Activated CD4-positive, alpha-beta memory T cell treated with anti-CD3 and anti-CD28 coated beads for 36 hours (primary cell): ENCODE measurements around the gene C1orf50. TPM values are rescaled to one million over a fixed set of nuclear protein-coding genes. Genes with fewer than 3 reads are reported as not detected.
A peak's percentile ranks its signal among the peaks of the same experiment; 100 is the strongest.
"Not testable (repeated sequence)": the region's sequence is repeated elsewhere in the genome, so short reads cannot be mapped to it uniquely, and the experiment has no call there.

Experiments used
- CTCF ChIA-PET: fragments of 350-600 bp; sonication (Branson Sonifier 250); formaldehyde crosslinking; loops from one replicate; lab custom pipeline; 2021; ENCODE audit warnings: antibody characterized with exemption, inconsistent platforms; lab: Charles Lee
- POLR2A ChIA-PET: fragments of 350-600 bp; sonication (Branson Sonifier 250); formaldehyde crosslinking; loops from one replicate; lab custom pipeline; 2021; ENCODE audit warnings: antibody characterized with exemption; lab: Charles Lee
- DNase-seq: peaks from one replicate; pipeline ENCODE4 v3.0.0-alpha.2; 2020
- H3K27ac Mint-ChIP-seq: one replicate; pipeline ENCODE4 v1.8.0; 2021; ENCODE audit warnings: mixed read lengths
- H3K27me3 Mint-ChIP-seq: one replicate; pipeline ENCODE4 v1.8.0; 2021; ENCODE audit warnings: mixed read lengths
- H3K36me3 Mint-ChIP-seq: one replicate; pipeline ENCODE4 v1.8.0; 2021; ENCODE audit warnings: mixed read lengths
- H3K4me1 Mint-ChIP-seq: one replicate; pipeline ENCODE4 v1.8.0; 2021; ENCODE audit warnings: low read depth, mixed read lengths
- H3K4me3 Mint-ChIP-seq: one replicate; pipeline ENCODE4 v1.8.0; 2021; ENCODE audit warnings: mild to moderate bottlenecking, mixed read lengths
- H3K9me3 Mint-ChIP-seq: one replicate; pipeline ENCODE4 v1.8.0; 2021; ENCODE audit warnings: mixed read lengths
- intact Hi-C: fragments of 100-400 bp; cut with micrococcal nuclease; formaldehyde crosslinking; loops from one replicate; pipeline ENCODE4 v1.15.1; 2023
- total RNA-seq, 2 experiments: library from RNA; stranded (reverse); gene quantifications; one replicate each; pipeline ENCODE4 v1.2.3, GENCODE V29; 2021

C1orf50 gene
- 1 to 10 TPM; 5.6 to 7.6 TPM for total RNA-seq

DNA sequence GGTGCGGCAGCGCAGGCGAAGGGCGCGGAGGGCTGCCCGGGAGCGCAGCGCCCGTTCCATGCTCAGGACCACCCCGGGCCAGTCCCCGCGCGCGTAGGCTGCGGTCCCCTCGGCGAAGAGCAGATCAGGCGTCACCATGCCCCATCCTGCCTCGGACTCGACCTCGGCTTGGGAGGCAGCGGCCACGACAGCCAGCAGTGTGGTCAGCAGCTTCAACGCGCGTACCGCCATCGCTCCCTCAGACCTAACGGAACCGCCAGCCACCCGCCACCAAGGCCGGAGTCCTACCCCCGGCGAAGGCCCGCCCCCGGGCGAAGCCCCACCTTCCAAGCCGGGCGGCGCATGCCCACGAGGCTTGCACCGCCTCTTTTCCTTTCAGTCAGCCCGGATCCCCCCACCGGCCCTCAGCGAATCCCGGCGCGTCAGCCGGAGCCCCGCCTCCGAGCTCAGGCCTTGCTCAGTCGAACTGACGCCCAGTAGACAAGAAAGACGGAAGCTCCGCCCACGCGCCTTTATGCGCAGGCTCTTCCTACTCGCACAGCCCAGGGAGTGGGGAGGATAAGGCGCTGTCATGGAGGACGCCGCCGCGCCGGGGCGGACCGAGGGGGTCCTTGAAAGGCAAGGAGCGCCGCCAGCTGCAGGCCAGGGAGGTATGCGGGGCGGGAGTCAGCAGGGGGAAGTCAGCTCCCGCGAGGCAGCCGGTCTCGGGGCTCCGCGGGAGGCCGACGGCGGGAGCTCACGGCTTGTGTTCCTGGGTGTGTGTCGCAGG lies at the start of gene C1orf50, which contains the start of gene P3H1:
TSS of gene C1orf50 (plus strand) at position 509 of the 769 bp plus-strand sequence. CDS start at position 572, 63 bp downstream.
TSS of gene P3H1 (minus strand) at position 288 of the 769 bp plus-strand sequence. CDS start at position 231, 57 bp downstream.
- Mint-ChIP-seq H3K36me3 (peaks cover 8% of the 10 kb centered on the region), H3K27me3 (no peaks in the 10 kb centered on the region), H3K27ac (peak within 1 kb of the TSS; percentile 78), H3K9me3 (no peaks in the 10 kb centered on the region), H3K4me3 (no peak within 1 kb of the TSS), H3K4me1 (peaks cover 31% of the 10 kb centered on the region)
- ChIA-PET CTCF (interaction anchor here (0.6 to 3.8 kb wide), 15 partner anchors 10 to 849 kb away, joined by 3 to 29 read pairs (median 5); partner anchors contain the start of genes CFAP57, EBNA1BP2, ERMAP and HIVEP3), POLR2A (interaction anchor here (0.8 to 3.2 kb wide), 25 partner anchors 9 to 601 kb away, joined by 3 to 32 read pairs (median 4); partner anchors contain the start of genes CCDC30, CFAP57, EBNA1BP2 and ELOVL1)
- DNase-seq: peak; percentile 100
- intact Hi-C loops: loop anchor here (1.0 to 5.0 kb wide), 8 partner anchors 50 to 406 kb away; partner anchors contain the start of genes CFAP57, EBNA1BP2, ERMAP and PPCS

DNA sequence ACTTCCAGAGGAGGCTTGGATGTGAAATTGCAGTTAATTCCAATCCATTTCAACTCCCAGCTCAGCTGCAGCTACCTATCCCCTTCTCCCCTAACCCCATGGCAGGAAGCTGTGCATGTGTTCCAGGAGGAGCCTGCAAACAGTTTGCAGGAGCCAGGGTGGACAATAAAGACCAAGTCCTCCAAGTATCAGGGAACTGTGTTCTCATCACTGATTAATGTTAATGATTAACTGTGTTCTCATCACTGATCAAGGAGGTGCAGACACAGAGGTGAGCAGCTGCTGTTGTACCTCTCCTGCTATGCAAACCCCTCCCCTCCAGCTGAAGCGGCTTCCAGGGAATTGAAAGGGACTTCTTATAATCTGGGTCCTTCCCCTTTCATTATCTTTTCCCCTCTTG lies 46.2 kb upstream of the C1orf50 start:
- peaks cover 21% of the 10 kb centered on the region for H3K36me3 Mint-ChIP-seq
- intact Hi-C loops: no loop called here
- POLR2A ChIA-PET: no interaction called here
- H3K27me3 Mint-ChIP-seq: no peaks in the 10 kb centered on the region
- H3K9me3 Mint-ChIP-seq: no peaks in the 10 kb centered on the region
- H3K27ac Mint-ChIP-seq: no peak overlapping the region
- CTCF ChIA-PET: no interaction called here
- DNase-seq: no peak
- H3K4me1 Mint-ChIP-seq: no peaks in the 10 kb centered on the region
- H3K4me3 Mint-ChIP-seq: no peak overlapping the region

DNA sequence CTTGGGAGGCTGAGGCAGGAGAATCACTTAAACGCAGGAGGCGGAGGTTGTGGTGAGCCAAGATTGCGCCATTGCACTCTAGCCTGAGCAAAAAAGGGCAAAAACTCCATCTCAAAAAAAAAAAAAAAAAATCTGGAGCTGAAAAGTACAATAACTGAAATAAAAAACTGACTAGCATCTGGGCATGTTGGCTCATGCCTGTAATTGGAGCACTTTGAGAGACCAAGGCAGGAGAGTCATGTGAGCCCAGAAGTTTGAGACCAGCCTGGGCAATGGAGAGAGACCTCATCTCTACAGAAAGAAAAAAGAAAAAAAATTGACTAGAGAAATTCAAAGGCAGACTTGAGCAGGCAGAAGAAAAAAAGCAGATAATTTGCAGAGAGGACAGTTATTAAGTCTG lies 45.1 kb upstream of the C1orf50 start:
- Mint-ChIP-seq H3K27me3 (no peaks in the 10 kb centered on the region), H3K36me3 (peaks cover 14% of the 10 kb centered on the region), H3K27ac (no peak overlapping the region), H3K9me3 (no peaks in the 10 kb centered on the region), H3K4me1 (no peaks in the 10 kb centered on the region), H3K4me3 (no peak overlapping the region)
- intact Hi-C loops: no loop called here
- ChIA-PET CTCF (no interaction called here), POLR2A (interaction anchor here (0.6 kb wide), 1 partner anchor 197 kb away, joined by 3 read pairs; no protein-coding TSS in a partner anchor)
- DNase-seq: no peak

DNA sequence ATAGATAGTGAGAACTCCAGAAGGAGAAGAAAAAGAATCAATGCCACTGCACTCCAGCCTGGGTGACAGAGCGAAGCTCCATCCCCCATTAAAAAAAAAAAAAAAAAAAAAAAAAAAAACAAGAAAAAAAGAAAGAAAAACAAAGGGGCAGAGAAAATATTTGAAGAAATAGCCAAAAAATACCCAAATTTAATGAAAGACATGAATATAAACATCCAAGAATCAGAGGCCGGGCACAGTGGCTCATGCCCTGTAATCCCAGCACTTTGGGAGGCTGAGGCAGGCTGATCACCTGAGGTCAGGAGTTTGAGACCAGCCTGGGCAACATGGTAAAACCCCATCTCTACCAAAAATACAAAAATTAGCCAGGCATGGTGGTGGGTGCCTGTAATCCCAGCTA lies 44.6 kb upstream of the C1orf50 start:
- H3K27ac Mint-ChIP-seq, H3K36me3 Mint-ChIP-seq, H3K4me1 Mint-ChIP-seq, H3K27me3 Mint-ChIP-seq, H3K9me3 Mint-ChIP-seq, intact Hi-C loops, H3K4me3 Mint-ChIP-seq, CTCF ChIA-PET, DNase-seq: not testable (repeated sequence)
- POLR2A ChIA-PET: interaction anchor here (0.6 kb wide), 1 partner anchor 198 kb away, joined by 3 read pairs; no protein-coding TSS in a partner anchor

DNA sequence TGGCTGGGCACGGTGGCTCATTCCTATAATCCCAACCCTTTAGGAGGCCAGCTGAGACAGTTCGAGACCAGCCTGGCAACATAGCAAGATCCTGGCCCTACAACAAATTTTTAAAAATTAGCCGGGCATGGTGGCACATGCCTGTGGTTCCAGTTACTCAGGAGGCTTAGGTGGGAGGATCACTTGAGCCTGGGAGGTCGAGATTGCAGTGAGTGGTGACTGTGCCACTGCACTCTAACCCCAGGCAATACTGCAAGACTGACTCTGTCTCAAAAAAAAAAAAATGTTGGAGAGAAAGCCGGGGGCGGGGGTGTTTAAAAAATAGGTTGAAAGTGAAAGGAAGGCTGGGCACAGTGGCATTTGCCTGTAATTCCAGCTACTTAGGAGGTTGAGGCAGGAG lies 43.5 kb upstream of the C1orf50 start:
- no peaks in the 10 kb centered on the region for H3K27me3 Mint-ChIP-seq
- POLR2A ChIA-PET: no interaction called here
- CTCF ChIA-PET: interaction anchor here (0.8 kb wide), 1 partner anchor 1353 kb away, joined by 3 read pairs; no protein-coding TSS in a partner anchor
- no peaks in the 10 kb centered on the region for H3K9me3 Mint-ChIP-seq
- peaks cover 2% of the 10 kb centered on the region for H3K36me3 Mint-ChIP-seq
- no peak overlapping the region for H3K4me3 Mint-ChIP-seq
- H3K4me1 Mint-ChIP-seq: no peaks in the 10 kb centered on the region
- no peak for DNase-seq
- H3K27ac Mint-ChIP-seq: no peak overlapping the region
- intact Hi-C loops: no loop called here

DNA sequence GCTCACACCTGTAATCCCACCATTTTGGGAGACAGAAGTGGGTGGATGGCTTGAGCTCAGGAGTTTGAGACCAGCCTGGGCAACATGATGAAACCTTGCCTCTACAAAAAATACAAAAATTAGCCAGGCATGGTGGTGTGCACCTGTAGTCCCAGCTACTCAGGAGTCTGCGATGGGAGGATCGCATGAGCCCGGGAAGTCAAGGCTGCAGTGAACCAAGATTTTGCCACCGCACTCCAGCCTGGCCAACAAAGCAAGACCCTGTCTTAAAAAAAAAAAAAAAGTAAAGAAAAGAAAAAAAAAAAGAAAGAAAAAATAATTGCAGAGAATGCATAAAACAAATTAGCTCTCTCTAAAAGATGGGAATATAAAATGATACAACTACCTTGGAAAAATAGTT lies 41.2 kb upstream of the C1orf50 start:
- POLR2A ChIA-PET, H3K36me3 Mint-ChIP-seq, intact Hi-C loops, H3K4me3 Mint-ChIP-seq, H3K27me3 Mint-ChIP-seq, DNase-seq, H3K9me3 Mint-ChIP-seq, H3K27ac Mint-ChIP-seq, CTCF ChIA-PET, H3K4me1 Mint-ChIP-seq: not testable (repeated sequence)

DNA sequence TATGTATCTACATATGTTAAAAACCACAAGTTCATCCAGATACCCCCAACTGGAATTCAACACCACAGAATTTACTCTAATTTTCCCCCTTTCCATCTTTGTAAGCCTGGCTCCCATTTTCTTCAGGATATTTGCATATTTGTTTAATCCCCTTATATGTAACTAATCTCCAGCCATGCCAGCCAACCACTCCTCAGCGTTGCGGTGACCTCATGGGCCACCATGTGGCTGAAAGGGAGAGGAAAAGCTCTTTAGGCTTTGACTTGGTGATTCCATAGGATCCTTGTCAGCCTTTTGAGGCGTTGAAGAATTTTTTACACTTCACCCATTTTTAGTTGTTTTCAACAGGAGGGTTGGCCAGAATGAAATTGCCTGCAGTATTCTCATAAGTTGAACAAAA lies 37.0 kb upstream of the C1orf50 start:
- no peak for DNase-seq
- Mint-ChIP-seq H3K4me3 (no peak overlapping the region), H3K27ac (no peak overlapping the region), H3K27me3 (no peaks in the 10 kb centered on the region), H3K4me1 (peaks cover 2% of the 10 kb centered on the region), H3K36me3 (no peaks in the 10 kb centered on the region), H3K9me3 (no peaks in the 10 kb centered on the region)
- intact Hi-C loops: loop anchor here (10.0 kb wide), 2 partner anchors 385 to 585 kb away; no protein-coding TSS in a partner anchor
- POLR2A ChIA-PET: no interaction called here
- CTCF ChIA-PET: interaction anchor here (1.2 to 1.6 kb wide), 2 partner anchors 150 to 425 kb away, joined by 4 to 9 read pairs; no protein-coding TSS in a partner anchor

DNA sequence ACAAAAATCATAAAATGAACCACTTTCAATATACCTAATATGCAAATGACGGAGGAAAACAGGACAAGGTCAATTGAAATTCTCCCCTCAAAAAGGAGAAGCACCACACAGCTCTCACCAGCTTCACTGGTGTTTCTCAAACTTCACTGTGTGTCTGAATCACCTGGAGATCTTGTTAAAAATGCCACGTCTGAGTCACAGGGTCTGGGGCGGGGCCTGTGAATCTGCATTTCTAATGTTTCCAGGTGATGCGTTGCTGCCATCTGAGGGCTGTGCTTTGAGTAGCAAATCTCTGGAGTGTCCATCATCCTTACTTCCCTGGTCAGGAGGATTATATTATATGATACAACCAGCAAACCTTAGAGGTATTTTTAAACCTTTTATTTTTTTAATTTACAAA lies 36.1 kb upstream of the C1orf50 start:
- peak; percentile 81 for DNase-seq
- H3K4me3 Mint-ChIP-seq: no peak overlapping the region
- H3K9me3 Mint-ChIP-seq: no peaks in the 10 kb centered on the region
- POLR2A ChIA-PET: no interaction called here
- CTCF ChIA-PET: interaction anchor here (1.2 to 1.6 kb wide), 3 partner anchors 35 to 426 kb away, joined by 3 to 9 read pairs (median 4); no protein-coding TSS in a partner anchor
- H3K36me3 Mint-ChIP-seq: no peaks in the 10 kb centered on the region
- H3K27me3 Mint-ChIP-seq: no peaks in the 10 kb centered on the region
- intact Hi-C loops: loop anchor here (1.0 to 10.0 kb wide), 3 partner anchors 153 to 586 kb away; no protein-coding TSS in a partner anchor
- peaks cover 2% of the 10 kb centered on the region for H3K4me1 Mint-ChIP-seq
- no peak overlapping the region for H3K27ac Mint-ChIP-seq

DNA sequence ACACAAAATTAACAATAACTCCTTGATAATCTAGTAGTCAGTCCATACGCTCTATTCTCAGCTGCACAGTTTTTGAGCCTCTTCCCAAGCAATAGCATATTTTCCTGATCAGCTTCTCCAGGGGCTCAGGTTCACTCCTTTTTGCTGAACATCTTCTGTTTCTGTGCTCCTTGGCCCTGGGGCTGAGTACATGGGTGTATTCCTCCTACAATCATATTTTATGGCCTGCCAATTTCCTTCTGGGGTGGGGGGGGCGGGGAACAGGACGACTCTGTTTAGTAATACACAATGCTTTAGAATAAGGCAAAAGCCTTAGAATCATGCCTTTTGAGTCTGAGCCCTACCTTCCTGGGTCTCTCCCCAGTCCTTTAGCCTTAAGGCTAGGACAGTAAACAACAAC lies 35.5 kb upstream of the C1orf50 start:
- Mint-ChIP-seq H3K36me3 (no peaks in the 10 kb centered on the region), H3K27me3 (no peaks in the 10 kb centered on the region), H3K4me3 (no peak overlapping the region), H3K4me1 (peaks cover 2% of the 10 kb centered on the region), H3K27ac (no peak overlapping the region), H3K9me3 (no peaks in the 10 kb centered on the region)
- no peak for DNase-seq
- CTCF ChIA-PET: interaction anchor here (0.6 to 1.5 kb wide), 3 partner anchors 35 to 1040 kb away, joined by 3 to 4 read pairs (median 3); no protein-coding TSS in a partner anchor
- POLR2A ChIA-PET: no interaction called here
- intact Hi-C loops: loop anchor here (1.0 to 10.0 kb wide), 3 partner anchors 153 to 587 kb away; no protein-coding TSS in a partner anchor

DNA sequence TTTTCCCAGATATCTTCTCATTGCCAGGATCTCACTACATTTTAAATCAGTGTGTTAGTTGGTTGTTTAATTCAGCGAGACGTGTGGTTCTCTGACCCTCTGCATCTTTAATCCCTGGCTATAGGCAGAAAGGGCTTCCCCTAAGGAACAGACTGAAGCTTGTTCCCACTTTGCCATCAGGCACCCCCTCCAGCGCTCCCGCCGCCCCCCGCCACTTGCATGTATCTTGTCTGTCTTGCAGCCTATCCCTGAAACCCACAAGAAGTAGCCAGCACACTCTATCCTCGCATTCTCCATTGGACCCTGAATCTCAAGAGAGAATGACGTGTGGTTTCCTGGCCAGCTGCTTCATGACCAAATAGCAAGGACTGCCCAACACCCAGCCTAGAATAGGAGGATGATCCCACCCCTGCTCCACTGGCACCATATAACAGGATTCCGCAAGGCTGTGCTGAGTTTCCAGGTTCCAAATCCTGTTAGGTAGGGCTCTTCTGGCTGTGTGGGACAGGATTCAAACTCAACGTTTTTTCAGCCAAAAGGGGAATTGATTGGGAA lies 34.8 kb upstream of the C1orf50 start:
- Mint-ChIP-seq H3K36me3 (no peaks in the 10 kb centered on the region), H3K27ac (no peak overlapping the region), H3K9me3 (no peaks in the 10 kb centered on the region), H3K4me1 (peaks cover 5% of the 10 kb centered on the region), H3K4me3 (no peak overlapping the region), H3K27me3 (no peaks in the 10 kb centered on the region)
- no peak for DNase-seq
- ChIA-PET POLR2A (no interaction called here), CTCF (interaction anchor here (0.5 to 1.5 kb wide), 3 partner anchors 154 to 1040 kb away, joined by 3 to 4 read pairs (median 3); no protein-coding TSS in a partner anchor)
- intact Hi-C loops: loop anchor here (10.0 kb wide), 2 partner anchors 387 to 587 kb away; no protein-coding TSS in a partner anchor

DNA sequence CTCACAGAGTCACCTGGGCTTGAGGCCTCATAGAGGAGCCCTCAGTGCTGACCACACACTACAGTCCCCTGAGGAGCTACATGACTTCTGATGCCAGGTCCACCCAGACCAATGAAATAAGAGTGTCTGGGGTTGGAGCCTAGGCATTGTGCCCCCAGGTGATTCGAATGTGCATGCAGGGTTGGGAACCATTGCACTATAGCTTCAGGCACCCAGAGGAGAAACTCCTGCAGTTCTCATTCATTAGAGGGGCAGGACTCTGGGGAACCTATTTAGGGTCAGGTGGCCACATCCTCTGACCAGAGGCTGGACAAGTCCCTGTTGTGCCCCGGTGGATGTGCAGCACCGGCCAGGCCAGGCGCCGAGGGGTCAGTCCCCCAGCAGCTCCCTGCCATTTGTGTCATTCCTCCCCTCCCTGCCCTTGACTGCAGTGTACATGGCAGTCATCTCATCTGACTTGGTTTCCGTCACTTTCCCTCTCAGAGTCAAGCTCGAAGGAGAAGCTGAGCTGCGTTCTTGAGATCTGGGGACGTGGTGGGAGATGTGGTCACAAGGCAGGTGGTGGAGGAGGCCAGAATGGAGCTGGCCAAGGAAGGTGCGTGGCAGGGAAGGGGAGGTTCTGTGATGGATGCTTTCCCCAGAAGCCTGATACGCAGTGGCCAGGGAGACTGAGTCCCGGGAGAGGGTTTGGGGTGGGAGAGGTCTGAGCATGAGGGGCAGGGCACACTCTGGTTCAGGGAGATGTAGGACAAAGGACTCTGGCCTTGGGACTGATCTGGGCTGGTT lies 33.4 kb upstream of the C1orf50 start:
- H3K27ac Mint-ChIP-seq: no peak overlapping the region
- DNase-seq: no peak
- H3K27me3 Mint-ChIP-seq: no peaks in the 10 kb centered on the region
- H3K36me3 Mint-ChIP-seq: no peaks in the 10 kb centered on the region
- no peaks in the 10 kb centered on the region for H3K9me3 Mint-ChIP-seq
- ChIA-PET CTCF (interaction anchor here (0.5 kb wide), 1 partner anchor 236 kb away, joined by 3 read pairs; no protein-coding TSS in a partner anchor), POLR2A (no interaction called here)
- intact Hi-C loops: loop anchor here (10.0 kb wide), 2 partner anchors 389 to 589 kb away; no protein-coding TSS in a partner anchor
- peaks cover 7% of the 10 kb centered on the region for H3K4me1 Mint-ChIP-seq
- no peak overlapping the region for H3K4me3 Mint-ChIP-seq
